Common myeloid progenitor, CD34-positive (primary cell): ENCODE data around the gene BEND2. TPM values are rescaled to one million over a fixed set of nuclear protein-coding genes. Genes with fewer than 3 reads are reported as not detected.
"Not testable (repeated sequence)": the region's sequence is repeated elsewhere in the genome, so short reads cannot be mapped to it uniquely, and the experiment has no call there.

ENCODE experiments used
- CTCF ChIA-PET: fragments of 350-600 bp; sonication (Branson Sonifier 250); formaldehyde crosslinking; loops from one replicate; lab custom pipeline; 2021; ENCODE audit warnings: antibody characterized with exemption; lab: Charles Lee
- POLR2A ChIA-PET: fragments of 350-600 bp; sonication (Branson Sonifier 250); formaldehyde crosslinking; loops from one replicate; lab custom pipeline; 2021; ENCODE audit warnings: antibody characterized with exemption; lab: Charles Lee
- DNase-seq, 3 donors: peaks; one replicate each; pipeline versions ENCODE4 v3.0.0 to v3.0.0-alpha.2; 2013
- H3K27ac ChIP-seq, 2 experiments: 1 replicate in 1 of 2; 2 replicates in 1 of 2; pipeline ENCODE4 v1.7.0; 2013; ENCODE audit warnings: inconsistent platforms in 2 of 2, low read length in 2 of 2, mild to moderate bottlenecking in 2 of 2, low read depth in 1 of 2, moderate library complexity in 1 of 2; ENCODE audit not compliant: severe bottlenecking in 2 of 2, insufficient read depth in 1 of 2, poor library complexity in 1 of 2
- H3K27me3 ChIP-seq, 5 experiments: replicated peaks in 2 of 5; 1 replicate in 3 of 5; 2 replicates in 2 of 5; pipeline versions ENCODE4 v1.6.1 to v1.7.0; 2013; ENCODE audit warnings: low read length in 4 of 5, mild to moderate bottlenecking in 2 of 5, moderate library complexity in 2 of 5, inconsistent platforms in 1 of 5; ENCODE audit not compliant: insufficient read depth in 5 of 5, control insufficient read depth in 4 of 5
- H3K36me3 ChIP-seq, 4 experiments: 1 replicate in 2 of 4; 2 replicates in 2 of 4; pipeline versions ENCODE4 v1.6.1 to v1.7.0; 2013; ENCODE audit warnings: low read length in 3 of 4, control low read depth in 1 of 4, mild to moderate bottlenecking in 1 of 4; ENCODE audit not compliant: control insufficient read depth in 4 of 4, insufficient read depth in 4 of 4
- H3K4me1 ChIP-seq, 4 experiments: 1 replicate in 3 of 4; 2 replicates in 1 of 4; pipeline versions ENCODE4 v1.6.1 to v1.7.1; 2013; ENCODE audit warnings: low read length in 3 of 4, mild to moderate bottlenecking in 3 of 4, control low read depth in 1 of 4, inconsistent platforms in 1 of 4, moderate library complexity in 1 of 4; ENCODE audit not compliant: control insufficient read depth in 4 of 4, insufficient read depth in 4 of 4; ENCODE audit errors: control extremely low read depth in 1 of 4
- H3K4me3 ChIP-seq, 7 experiments: 1 replicate in 4 of 7; 2 replicates in 3 of 7; pipeline versions ENCODE4 v1.5.1 to v1.7.0; 2013; ENCODE audit warnings: mild to moderate bottlenecking in 7 of 7, low read length in 6 of 7, moderate library complexity in 6 of 7, inconsistent platforms in 2 of 7, low read depth in 2 of 7, control low read depth in 1 of 7; ENCODE audit not compliant: insufficient read depth in 4 of 7, control insufficient read depth in 1 of 7; ENCODE audit errors: extremely low read depth in 1 of 7
- H3K9me3 ChIP-seq, 5 experiments: 1 replicate in 4 of 5; 2 replicates in 1 of 5; pipeline versions ENCODE4 v1.6.1 to v1.7.1; 2013; ENCODE audit warnings: low read length in 4 of 5, mild to moderate bottlenecking in 2 of 5, inconsistent platforms in 1 of 5, low read depth in 1 of 5, moderate library complexity in 1 of 5; ENCODE audit not compliant: control insufficient read depth in 4 of 5, insufficient read depth in 2 of 5; ENCODE audit errors: control extremely low read depth in 1 of 5
- WGBS: methylation state at CpG from one replicate; pipeline ENCODE4 v1.1.5; 2013; ENCODE audit not compliant: insufficient coverage; 5-methylcytosine and 5-hydroxymethylcytosine counted together
- polyA plus RNA-seq: library from polyadenylated mRNA; unstranded; fragments of 120-200 nt; gene quantifications from one replicate; pipeline ENCODE4 v1.2.1, GENCODE V29; 2013

BEND2 gene
- 0.04 TPM for polyA plus RNA-seq

DNA sequence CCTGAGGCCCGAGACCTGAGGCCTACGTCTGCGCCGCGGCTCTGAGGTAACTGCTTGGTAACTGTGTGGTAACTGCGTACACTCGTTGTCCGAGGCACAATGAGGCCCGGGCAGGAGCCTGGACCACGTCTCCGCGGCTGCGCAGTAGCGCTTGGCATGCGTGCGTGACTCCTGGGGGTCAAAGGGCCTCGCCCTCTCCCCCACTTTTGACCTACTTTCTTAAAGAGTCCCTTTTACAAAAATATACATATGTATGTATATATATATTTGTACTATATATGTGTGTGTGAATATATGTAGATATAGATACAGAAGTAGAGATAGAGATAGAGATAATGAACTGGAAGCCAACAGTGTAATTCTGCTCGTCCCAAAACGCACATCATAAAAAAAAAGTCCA lies at the start of gene BEND2:
Gene BEND2, minus strand, starts transcription at position 101 of the 400 bp plus-strand sequence. CDS start 136 bp downstream, outside the sequence.
- Histone ChIP-seq H3K27me3 (no peaks in the 10 kb centered on the region), H3K4me1 (no peaks in the 10 kb centered on the region), H3K9me3 (peaks cover 0 to 3% (median 0%) of the 10 kb centered on the region in 5 experiments), H3K4me3 (no peak within 1 kb of the TSS), H3K27ac (no peak within 1 kb of the TSS), H3K36me3 (no peaks in the 10 kb centered on the region)
- POLR2A ChIA-PET: no interaction called here
- WGBS: 96% methylated on average over 10 of the region's 19 CpGs
- CTCF ChIA-PET: no interaction called here
- DNase-seq: no peak

GRCh38 chrX:18255059-18255458 lies 34.4 kb upstream of the BEND2 start:
- WGBS: 100% methylated on average over 1 of the region's 1 CpG

DNA sequence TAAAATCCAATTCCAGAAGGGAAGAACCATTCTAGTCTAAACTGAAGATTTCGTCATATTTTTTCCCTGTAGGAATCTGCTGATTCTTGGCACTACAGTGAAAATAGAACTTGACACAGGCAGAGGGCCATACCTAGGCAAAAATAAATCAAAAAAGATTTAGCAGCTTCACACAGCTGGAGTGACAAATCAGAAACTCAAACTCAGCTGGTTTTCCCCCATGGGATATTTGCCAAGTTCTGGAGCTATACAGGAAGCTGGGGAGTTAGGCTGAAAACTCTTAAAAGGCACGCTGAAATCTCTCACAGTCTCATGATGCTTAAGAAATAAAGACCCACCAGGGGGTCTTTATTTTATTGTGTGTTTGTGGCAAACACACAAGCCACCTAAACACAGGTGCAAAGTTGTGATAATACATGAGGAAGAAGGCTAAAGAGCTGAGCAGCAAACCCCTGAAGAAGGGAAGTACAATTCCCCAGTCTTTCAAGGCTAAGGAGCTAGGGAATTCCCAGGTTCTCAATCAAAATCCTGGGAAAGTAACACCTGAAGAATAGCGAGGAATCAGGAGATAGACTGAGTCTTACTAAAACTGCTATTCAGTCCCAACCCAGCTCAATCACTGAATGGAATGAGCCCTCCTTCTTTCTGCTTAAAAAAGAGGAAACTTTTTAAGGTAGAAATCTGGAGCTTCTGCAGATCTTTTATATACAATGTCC lies 32.1 kb upstream of the BEND2 start:
- no peak overlapping the region for H3K27ac ChIP-seq
- H3K36me3 ChIP-seq: peaks cover 2 to 15% (median 8%) of the 10 kb centered on the region in 4 experiments
- DNase-seq: peak; percentile 0 to 38 (median 25)
- WGBS: 100% methylated on average over 1 of the region's 3 CpGs
- no peaks in the 10 kb centered on the region for H3K9me3 ChIP-seq
- peaks cover 0 to 4% (median 0%) of the 10 kb centered on the region in 5 experiments for H3K27me3 ChIP-seq
- CTCF ChIA-PET: interaction anchor here (0.6 to 1.4 kb wide), 2 partner anchors 9 to 307 kb away, joined by 3 to 4 read pairs; no protein-coding TSS in a partner anchor
- POLR2A ChIA-PET: interaction anchor here (0.6 kb wide), 1 partner anchor 16 kb away, joined by 3 read pairs; no protein-coding TSS in a partner anchor
- H3K4me1 ChIP-seq: peaks cover 0 to 3% (median 0%) of the 10 kb centered on the region in 4 experiments
- no peak overlapping the region for H3K4me3 ChIP-seq

More at GRCh38 chrX:18255059-18255458, 34.4 kb upstream of the BEND2 start:
- H3K27ac ChIP-seq: no peak overlapping the region
- no peaks in the 10 kb centered on the region for H3K9me3 ChIP-seq
- ChIA-PET CTCF (no interaction called here), POLR2A (no interaction called here)
- no peaks in the 10 kb centered on the region for H3K27me3 ChIP-seq
- peaks cover 2 to 15% (median 8%) of the 10 kb centered on the region in 4 experiments for H3K36me3 ChIP-seq
- no peak for DNase-seq
- no peak overlapping the region for H3K4me3 ChIP-seq
- H3K4me1 ChIP-seq: peaks cover 0 to 3% (median 0%) of the 10 kb centered on the region in 4 experiments

DNA sequence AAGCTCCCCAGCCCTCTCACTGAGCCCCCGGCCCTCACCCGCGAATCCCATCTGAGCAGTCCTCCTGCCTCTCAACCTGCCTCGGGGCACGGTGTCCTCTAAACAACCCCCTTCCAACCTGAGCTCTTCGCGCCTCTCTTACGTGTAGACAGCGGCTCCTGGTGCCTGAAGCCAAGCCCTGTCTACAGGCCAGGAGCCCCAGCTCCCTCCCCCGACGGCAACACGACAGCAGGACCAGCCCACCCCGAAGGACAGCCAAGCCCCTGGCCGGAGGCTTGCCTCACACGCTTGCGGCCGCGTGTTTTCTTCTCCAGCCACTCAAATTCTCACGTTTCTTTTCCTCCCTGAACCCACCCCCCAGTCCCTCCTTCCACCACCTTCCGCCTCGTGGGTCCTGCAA lies 9.0 kb upstream of the BEND2 start:
- H3K36me3 ChIP-seq, POLR2A ChIA-PET, H3K4me3 ChIP-seq, CTCF ChIA-PET, H3K27ac ChIP-seq, H3K27me3 ChIP-seq, H3K9me3 ChIP-seq, H3K4me1 ChIP-seq, DNase-seq: not testable (repeated sequence)
- 61% methylated on average over 6 of the region's 21 CpGs for WGBS

- no peaks in the 10 kb centered on the region for H3K27me3 ChIP-seq
- peaks cover 0 to 3% (median 0%) of the 10 kb centered on the region in 5 experiments for H3K9me3 ChIP-seq
- CTCF ChIA-PET: interaction anchor here (1.3 kb wide), 1 partner anchor 11 kb away, joined by 3 read pairs; no protein-coding TSS in a partner anchor
- 92% methylated on average over 14 of the region's 14 CpGs for WGBS
- H3K4me3 ChIP-seq: no peak overlapping the region
- H3K36me3 ChIP-seq: no peaks in the 10 kb centered on the region
- POLR2A ChIA-PET: no interaction called here
- no peak for DNase-seq
- H3K4me1 ChIP-seq: no peaks in the 10 kb centered on the region
- H3K27ac ChIP-seq: no peak overlapping the region
Measured at GRCh38 chrX:18228069-18228468, 7.4 kb upstream of the BEND2 start.

DNA sequence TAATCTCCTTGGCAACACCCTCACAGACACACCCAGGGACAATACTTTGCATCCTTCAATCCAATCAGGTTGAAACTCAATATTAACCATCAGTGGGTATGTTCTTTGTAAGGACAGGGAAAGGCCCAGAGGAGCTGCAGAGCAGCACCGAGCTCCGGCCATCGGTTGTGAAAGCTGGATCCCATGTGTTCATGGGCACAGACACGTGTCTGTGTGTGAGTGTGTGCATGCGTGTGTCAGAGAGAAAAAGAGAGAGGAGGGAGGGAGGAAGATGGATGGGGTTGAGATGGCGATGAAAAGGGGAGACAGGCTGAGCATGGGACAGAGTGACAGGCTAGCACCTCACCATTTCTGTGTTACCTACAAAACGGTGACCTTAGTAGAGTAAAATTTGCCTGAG lies 6.8 kb upstream of the BEND2 start:
- WGBS: 95% methylated on average over 4 of the region's 7 CpGs
- ChIA-PET POLR2A (no interaction called here), CTCF (no interaction called here)
- Histone ChIP-seq H3K36me3 (no peaks in the 10 kb centered on the region), H3K4me1 (no peaks in the 10 kb centered on the region), H3K27me3 (no peaks in the 10 kb centered on the region), H3K4me3 (no peak overlapping the region), H3K27ac (no peak overlapping the region), H3K9me3 (peaks cover 0 to 3% (median 0%) of the 10 kb centered on the region in 5 experiments)
- DNase-seq: no peak

DNA sequence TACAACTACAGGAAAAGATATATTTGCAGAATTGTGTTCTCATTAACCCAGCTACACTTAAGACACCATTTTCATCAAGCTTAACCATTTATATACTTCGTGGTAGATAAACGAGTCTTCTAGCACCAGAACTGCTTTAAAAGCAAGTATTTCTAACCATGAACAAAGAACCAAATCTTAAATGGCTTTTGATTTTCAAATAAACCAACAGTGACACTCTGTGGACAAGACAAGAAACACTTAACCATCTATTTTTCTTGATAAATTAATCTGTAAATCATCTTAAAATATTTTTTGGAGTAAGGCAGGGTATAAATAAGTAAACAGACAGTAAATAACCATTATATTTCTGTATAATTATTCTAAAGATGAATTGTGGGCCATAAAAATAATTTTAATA lies 10.2 kb downstream of the BEND2 start:
- H3K27me3 ChIP-seq: no peaks in the 10 kb centered on the region
- H3K36me3 ChIP-seq: no peaks in the 10 kb centered on the region
- no peaks in the 10 kb centered on the region for H3K9me3 ChIP-seq
- ChIA-PET POLR2A (no interaction called here), CTCF (interaction anchor here (0.7 to 1.7 kb wide), 4 partner anchors 266 to 514 kb away, joined by 3 to 7 read pairs (median 6); no protein-coding TSS in a partner anchor)
- peak; percentile 12 to 50 (median 50) for DNase-seq
- no peaks in the 10 kb centered on the region for H3K4me1 ChIP-seq
- 30% methylated on average over 2 of the region's 2 CpGs for WGBS
- H3K27ac ChIP-seq: no peak overlapping the region
- no peak overlapping the region for H3K4me3 ChIP-seq
